VCaP (cell line): ENCODE data around the gene BSPRY.

Experiments
- H3K27ac ChIP-seq: fragments of 450-650 bp; 2 replicates; pipeline ENCODE4 v1.5.1; 2017
- CTCF ChIP-seq: fragments of 450-650 bp; conservative IDR thresholded peaks from 2 replicates; pipeline ENCODE4 v1.5.1; 2017; ENCODE audit warnings: mild to moderate bottlenecking, moderate library complexity

The BSPRY gene

GRCh38 chr9:113352411-113352810 is 3.1 kb downstream of the BSPRY start:
- H3K27ac ChIP-seq: no peak overlapping the region

GRCh38 chr9:113355040-113355596 is 5.8 kb downstream of the BSPRY start:
- H3K27ac ChIP-seq: no peak overlapping the region
- no peak for TF ChIP-seq CTCF

More at GRCh38 chr9:113352411-113352810, 3.1 kb downstream of the BSPRY start:
- TF ChIP-seq CTCF: no peak

- TF ChIP-seq CTCF: no peak
- H3K27ac ChIP-seq: no peak overlapping the region
Measured at GRCh38 chr9:113356686-113357292, 7.4 kb downstream of the BSPRY start.

GRCh38 chr9:113359385-113359784 is 10.0 kb downstream of the BSPRY start:
- no peak for TF ChIP-seq CTCF
- no peak overlapping the region for H3K27ac ChIP-seq

- TF ChIP-seq CTCF: no peak
- no peak overlapping the region for H3K27ac ChIP-seq
Measured at GRCh38 chr9:113360242-113360842, 11.0 kb downstream of the BSPRY start.

- no peak for TF ChIP-seq CTCF
- H3K27ac ChIP-seq: no peak overlapping the region
Measured at GRCh38 chr9:113361304-113362018, 12.1 kb downstream of the BSPRY start.

GRCh38 chr9:113363336-113363735 is 14.0 kb downstream of the BSPRY start:
- H3K27ac ChIP-seq: no peak overlapping the region
- no peak for TF ChIP-seq CTCF
